AG04450 (cell line): Measurements from ENCODE around the gene PDSS2. TPM values are rescaled to one million over a fixed set of nuclear protein-coding genes. Genes with fewer than 3 reads are reported as not detected.

ENCODE experiments used
- CTCF ChIA-PET: fragments of 300-600, 350-600 bp; formaldehyde crosslinking; extraction: SDS; loops from one replicate; lab custom pipeline; 2022; ENCODE audit warnings: antibody characterized with exemption, inconsistent platforms; lab: Charles Lee
- POLR2A ChIA-PET: fragments of 350-600 bp; formaldehyde crosslinking; extraction: SDS; loops from one replicate; lab custom pipeline; 2021; ENCODE audit warnings: antibody characterized with exemption, inconsistent platforms; lab: Yijun Ruan, JAX
- DNase-seq: peaks from one replicate; pipeline ENCODE4 v3.0.0-alpha.2; 2011; ENCODE audit warnings: low read depth, low spot score
- H3K27ac ChIP-seq: one replicate; pipeline ENCODE4 v1.5.1; 2012; ENCODE audit warnings: low read depth, low read length, control low read depth
- H3K27me3 ChIP-seq: one replicate; pipeline ENCODE4 v1.6.0; 2012; ENCODE audit warnings: low read length; ENCODE audit not compliant: control insufficient read depth, insufficient read depth
- H3K4me3 ChIP-seq: 2 replicates; pipeline ENCODE4 v1.5.1; 2011; ENCODE audit warnings: mild to moderate bottlenecking, low read depth, low read length, control low read depth
- H3K9me3 ChIP-seq: 2 replicates; pipeline ENCODE4 v1.5.1; 2012; ENCODE audit warnings: low read length; ENCODE audit not compliant: control insufficient read depth, insufficient read depth
- polyA plus RNA-seq: library from polyadenylated mRNA; depleted of rRNA; stranded (reverse); fragments of >200 nt; gene quantifications from 2 replicates; pipeline ENCODE4 v1.2.3, GENCODE V29; 2011
- TF ChIP-seq, protein P1 (sequence below): IDR thresholded peaks from 2 replicates; pipeline ENCODE4 v1.5.1; 2011; ENCODE audit warnings: low read depth, low read length, control low read depth, inconsistent platforms

PDSS2 gene
- polyA plus RNA-seq, 1 experiment: 19.1 TPM

DNA sequence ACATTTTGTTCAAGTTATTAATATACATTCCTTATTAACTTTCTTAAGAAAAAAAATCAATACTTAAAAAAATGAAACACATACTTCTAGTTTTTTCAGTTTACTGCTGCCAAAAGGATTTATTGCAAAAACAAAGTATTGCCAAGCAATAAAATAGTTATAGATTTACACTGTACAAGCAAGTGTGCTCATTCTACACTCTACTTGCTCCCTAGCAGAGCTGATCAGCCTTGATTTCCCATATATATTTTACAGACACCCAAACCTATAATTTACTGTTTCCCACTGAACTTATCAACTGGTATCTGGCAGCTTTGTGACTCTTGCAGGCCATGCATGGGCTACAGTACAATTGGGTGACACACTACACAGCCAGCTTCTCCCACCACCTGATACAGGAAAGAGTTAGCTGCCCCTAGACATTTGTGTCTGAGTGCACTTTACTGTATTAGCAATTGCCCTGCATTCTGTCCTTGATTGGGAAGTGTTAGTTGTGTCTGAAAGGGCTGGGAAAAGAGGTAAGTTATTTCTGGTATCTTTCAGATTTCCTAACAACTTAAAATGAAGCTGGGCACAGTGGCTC, 188.1 kb downstream of the PDSS2 start:
- CTCF ChIA-PET: no interaction called here

DNA sequence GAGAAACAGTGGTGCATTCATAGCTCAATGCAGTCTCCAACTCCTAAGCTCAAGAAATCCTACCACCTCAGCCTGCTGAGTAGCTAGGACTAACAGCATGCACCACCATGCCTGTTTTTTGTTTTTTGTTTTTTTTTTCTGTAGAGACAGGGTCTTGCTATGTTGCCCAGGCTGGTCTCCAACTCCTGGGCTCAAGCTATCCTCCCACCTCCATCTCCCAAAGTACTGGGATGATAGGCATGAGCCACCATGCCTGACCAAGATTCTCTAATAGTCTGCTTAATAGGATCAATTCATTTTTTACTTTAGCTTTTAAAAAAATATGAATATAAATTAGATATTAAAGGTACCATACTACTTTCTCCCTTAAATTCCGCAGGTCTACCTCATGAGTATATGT, 191.7 kb downstream of the PDSS2 start:
- no peaks in the 10 kb centered on the region for H3K9me3 ChIP-seq
- no peaks in the 10 kb centered on the region for H3K27me3 ChIP-seq
- DNase-seq: no peak
- CTCF ChIA-PET: no interaction called here
- H3K27ac ChIP-seq: no peak overlapping the region
- no peak overlapping the region for H3K4me3 ChIP-seq
- POLR2A ChIA-PET: no interaction called here
- TF ChIP-seq, protein P1, sequence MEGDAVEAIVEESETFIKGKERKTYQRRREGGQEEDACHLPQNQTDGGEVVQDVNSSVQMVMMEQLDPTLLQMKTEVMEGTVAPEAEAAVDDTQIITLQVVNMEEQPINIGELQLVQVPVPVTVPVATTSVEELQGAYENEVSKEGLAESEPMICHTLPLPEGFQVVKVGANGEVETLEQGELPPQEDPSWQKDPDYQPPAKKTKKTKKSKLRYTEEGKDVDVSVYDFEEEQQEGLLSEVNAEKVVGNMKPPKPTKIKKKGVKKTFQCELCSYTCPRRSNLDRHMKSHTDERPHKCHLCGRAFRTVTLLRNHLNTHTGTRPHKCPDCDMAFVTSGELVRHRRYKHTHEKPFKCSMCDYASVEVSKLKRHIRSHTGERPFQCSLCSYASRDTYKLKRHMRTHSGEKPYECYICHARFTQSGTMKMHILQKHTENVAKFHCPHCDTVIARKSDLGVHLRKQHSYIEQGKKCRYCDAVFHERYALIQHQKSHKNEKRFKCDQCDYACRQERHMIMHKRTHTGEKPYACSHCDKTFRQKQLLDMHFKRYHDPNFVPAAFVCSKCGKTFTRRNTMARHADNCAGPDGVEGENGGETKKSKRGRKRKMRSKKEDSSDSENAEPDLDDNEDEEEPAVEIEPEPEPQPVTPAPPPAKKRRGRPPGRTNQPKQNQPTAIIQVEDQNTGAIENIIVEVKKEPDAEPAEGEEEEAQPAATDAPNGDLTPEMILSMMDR: no peak

More for the DNA sequence above, 188.1 kb downstream of the PDSS2 start:
- Histone ChIP-seq H3K9me3 (no peaks in the 10 kb centered on the region), H3K27ac (no peak overlapping the region), H3K4me3 (no peak overlapping the region), H3K27me3 (no peaks in the 10 kb centered on the region)
- no peak for DNase-seq
- TF ChIP-seq, protein P1: no peak
- POLR2A ChIA-PET: no interaction called here

DNA sequence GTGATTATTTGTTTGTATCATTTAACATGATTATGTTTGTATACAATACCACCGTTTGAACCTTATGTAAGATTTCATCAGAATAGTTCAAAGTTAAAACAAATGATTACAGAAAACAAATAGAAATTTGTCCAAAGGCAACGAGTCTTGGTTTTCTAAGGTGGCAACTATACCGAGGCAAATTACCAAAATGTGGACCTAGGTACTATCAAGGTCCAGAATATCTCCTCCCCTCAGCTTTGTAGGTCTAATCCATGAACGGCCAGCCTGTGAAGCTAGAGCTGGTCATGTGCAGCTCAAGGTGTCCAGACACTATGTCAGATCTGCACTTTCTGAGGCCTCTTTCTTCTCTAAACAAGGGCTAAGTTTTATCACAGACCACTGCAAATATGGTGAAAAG, 192.4 kb downstream of the PDSS2 start:
- POLR2A ChIA-PET: no interaction called here
- TF ChIP-seq, protein P1: no peak
- Histone ChIP-seq H3K27ac (no peak overlapping the region), H3K27me3 (no peaks in the 10 kb centered on the region), H3K9me3 (no peaks in the 10 kb centered on the region), H3K4me3 (no peak overlapping the region)
- CTCF ChIA-PET: interaction anchor here (0.9 kb wide), 1 partner anchor 153 kb away, joined by 3 read pairs; no protein-coding TSS in a partner anchor
- no peak for DNase-seq

DNA sequence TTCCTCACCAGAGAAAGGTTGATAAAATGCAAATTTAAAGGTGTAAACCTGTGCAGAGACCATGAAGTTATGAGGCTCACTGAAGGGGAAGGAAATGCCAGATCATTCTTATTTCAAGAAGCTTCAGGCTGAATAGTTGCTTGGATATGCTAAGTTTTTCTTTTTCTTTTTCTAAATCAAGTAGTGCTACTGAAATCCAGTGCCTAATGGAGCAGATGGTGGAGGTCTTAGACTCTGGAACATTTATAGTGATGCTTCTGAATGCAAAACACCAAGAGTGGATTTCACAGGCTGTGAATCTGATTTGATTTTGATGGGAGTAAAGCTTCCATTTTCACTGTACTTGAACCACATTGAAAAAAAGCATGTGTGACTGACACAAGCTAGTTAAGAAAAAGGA, 192.8 kb downstream of the PDSS2 start:
- CTCF ChIA-PET: interaction anchor here (0.5 to 0.9 kb wide), 2 partner anchors 45 to 152 kb away, joined by 3 to 5 read pairs; no protein-coding TSS in a partner anchor
- Histone ChIP-seq H3K27ac (no peak overlapping the region), H3K4me3 (no peak overlapping the region), H3K9me3 (no peaks in the 10 kb centered on the region), H3K27me3 (no peaks in the 10 kb centered on the region)
- DNase-seq: no peak
- TF ChIP-seq, protein P1: no peak
- POLR2A ChIA-PET: no interaction called here

DNA sequence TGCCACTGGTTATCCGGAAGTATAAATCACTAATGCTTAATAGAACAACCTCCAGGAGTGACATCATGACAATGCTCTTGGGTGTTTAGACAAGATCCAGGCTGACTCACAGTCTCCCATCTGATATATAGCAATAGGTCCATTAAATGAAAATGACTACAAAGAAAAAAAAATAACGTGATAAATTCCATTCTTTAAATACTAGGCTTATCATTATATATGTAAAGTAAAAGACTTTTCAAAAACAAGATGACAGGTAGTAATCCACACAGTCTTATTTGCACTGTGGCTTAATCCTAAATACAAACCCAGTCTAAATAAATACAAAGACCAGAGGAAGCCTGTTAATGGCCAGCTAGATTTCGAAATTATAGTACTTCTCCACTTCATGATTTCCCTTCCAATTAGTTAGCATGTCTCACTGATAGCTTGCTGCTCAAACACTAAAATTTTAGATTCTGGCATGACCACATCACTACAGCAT, 195.0 kb downstream of the PDSS2 start:
- Histone ChIP-seq H3K9me3 (no peaks in the 10 kb centered on the region), H3K27ac (no peak overlapping the region), H3K4me3 (no peak overlapping the region), H3K27me3 (no peaks in the 10 kb centered on the region)
- TF ChIP-seq, protein P1: no peak
- peak; percentile 55 for DNase-seq
- ChIA-PET CTCF (interaction anchor here (1.4 kb wide), 1 partner anchor 54 kb away, joined by 4 read pairs; no protein-coding TSS in a partner anchor), POLR2A (no interaction called here)
